Liver (tissue), 9 donors: ENCODE measurements around the gene CNTN3. TPM values are rescaled to one million over a fixed set of nuclear protein-coding genes. Genes with fewer than 3 reads are reported as not detected.

Experiments used
- DNase-seq: peaks from one replicate; pipeline ENCODE4 v3.0.0-alpha.2; 2017; ENCODE audit warnings: low spot score
- H3K27ac ChIP-seq, 2 donors: one replicate each; pipeline ENCODE4 v1.7.0; 2013; ENCODE audit warnings: inconsistent platforms in 2 of 2, low read length in 2 of 2, control low read depth in 1 of 2, low read depth in 1 of 2, mild to moderate bottlenecking in 1 of 2
- H3K27me3 ChIP-seq, 4 donors: one replicate each; pipeline versions ENCODE4 v1.6.1 to v1.7.0; 2013; ENCODE audit warnings: low read length in 3 of 4, inconsistent platforms in 1 of 4, mild to moderate bottlenecking in 1 of 4, moderate library complexity in 1 of 4; ENCODE audit not compliant: control insufficient read depth in 4 of 4, insufficient read depth in 4 of 4
- H3K36me3 ChIP-seq, 4 donors: one replicate each; pipeline versions ENCODE4 v1.6.1 to v1.7.0; 2013; ENCODE audit warnings: low read length in 3 of 4, mild to moderate bottlenecking in 3 of 4, low read depth in 1 of 4, moderate library complexity in 1 of 4; ENCODE audit not compliant: control insufficient read depth in 4 of 4, insufficient read depth in 3 of 4
- H3K4me1 ChIP-seq, 4 donors: one replicate each; pipeline versions ENCODE4 v1.6.1 to v1.7.0; 2013; ENCODE audit warnings: low read length in 3 of 4, mild to moderate bottlenecking in 3 of 4, moderate library complexity in 1 of 4; ENCODE audit not compliant: control insufficient read depth in 4 of 4, insufficient read depth in 4 of 4
- H3K4me3 ChIP-seq, 3 donors: one replicate each; pipeline versions ENCODE4 v1.6.1 to v1.7.0; 2013; ENCODE audit warnings: low read length in 3 of 3, control low read depth in 1 of 3, low read depth in 1 of 3, mild to moderate bottlenecking in 1 of 3
- H3K9ac ChIP-seq, 2 donors: one replicate each; pipeline ENCODE4 v1.7.0; 2013; ENCODE audit warnings: low read length in 2 of 2, mild to moderate bottlenecking in 2 of 2, moderate library complexity in 2 of 2, control low read depth in 1 of 2, low read depth in 1 of 2
- H3K9me3 ChIP-seq, 4 donors: one replicate each; pipeline versions ENCODE4 v1.6.1 to v1.7.0; 2013; ENCODE audit warnings: low read length in 3 of 4; ENCODE audit not compliant: control insufficient read depth in 4 of 4
- CTCF ChIP-seq: fragments of 150-350 bp; IDR thresholded peaks from 2 replicates; pipeline ENCODE4 v1.5.1; 2017; ENCODE audit warnings: improper control_type of control experiment, low read depth, low read length; ENCODE audit not compliant: missing input control
- EGR1 ChIP-seq, 2 donors: IDR thresholded peaks; 2 replicates each; pipeline ENCODE4 v1.6.1; 2016 to 2018; ENCODE audit warnings: antibody characterized with exemption in 2 of 2, low read depth in 2 of 2
- FOXA2 ChIP-seq: IDR thresholded peaks from 2 replicates; pipeline ENCODE4 v1.6.1; 2016; ENCODE audit warnings: antibody characterized with exemption
- GABPA ChIP-seq, 2 donors: IDR thresholded peaks in 1 of 2; conservative IDR thresholded peaks in 1 of 2; 2 replicates each; pipeline ENCODE4 v1.6.1; 2016; ENCODE audit warnings: antibody characterized with exemption in 2 of 2, mild to moderate bottlenecking in 1 of 2, moderate library complexity in 1 of 2
- HNF4A ChIP-seq, 2 donors: conservative IDR thresholded peaks; 2 replicates each; pipeline ENCODE4 v1.6.1; 2016; ENCODE audit warnings: antibody characterized with exemption in 2 of 2, mild to moderate bottlenecking in 2 of 2
- JUND ChIP-seq, 2 donors: IDR thresholded peaks; 2 replicates each; pipeline ENCODE4 v1.6.1; 2016; ENCODE audit warnings: antibody characterized with exemption in 2 of 2
- MAX ChIP-seq: IDR thresholded peaks from 2 replicates; pipeline ENCODE4 v1.6.1; 2016; ENCODE audit warnings: antibody characterized with exemption
- RAD21 ChIP-seq, 2 donors: IDR thresholded peaks; 2 replicates each; pipeline ENCODE4 v1.6.1; 2016; ENCODE audit warnings: antibody characterized with exemption in 2 of 2, mild to moderate bottlenecking in 2 of 2
- REST ChIP-seq: IDR thresholded peaks from 2 replicates; pipeline ENCODE4 v1.6.1; 2016; ENCODE audit warnings: antibody characterized with exemption, mild to moderate bottlenecking
- RXRA ChIP-seq, 2 donors: IDR thresholded peaks; 2 replicates each; pipeline ENCODE4 v1.6.1; 2017 to 2018; ENCODE audit warnings: antibody characterized with exemption in 2 of 2, mild to moderate bottlenecking in 1 of 2
- SP1 ChIP-seq: IDR thresholded peaks from 2 replicates; pipeline ENCODE4 v1.6.1; 2018; ENCODE audit warnings: antibody characterized with exemption, mild to moderate bottlenecking
- YY1 ChIP-seq: IDR thresholded peaks from 2 replicates; pipeline ENCODE4 v1.6.1; 2016; ENCODE audit warnings: antibody characterized with exemption, mild to moderate bottlenecking
- ZBTB33 ChIP-seq: IDR thresholded peaks from 2 replicates; pipeline ENCODE4 v1.6.1; 2016; ENCODE audit warnings: antibody characterized with exemption
- WGBS: extraction: QIAGEN DNeasy Blood & Tissue Kit; methylation state at CpG from one replicate; pipeline ENCODE4 v1.1.7; 2013; 5-methylcytosine and 5-hydroxymethylcytosine counted together
- polyA plus RNA-seq, 2 donors: library from polyadenylated mRNA; stranded (reverse) in 1 of 2; unstranded in 1 of 2; fragments of 200-250 nt in 1 of 2; fragments of >200 nt in 1 of 2; fragmentation: Nextera tagmentation in 1 of 2; extraction: Ambion mirVana in 1 of 2; gene quantifications; one replicate each; pipeline versions ENCODE4 v1.2.1 to v1.2.3, GENCODE V29; 2013 to 2015
- total RNA-seq, 2 donors: library from RNA; depleted of rRNA; stranded (reverse); fragments of >200 nt; gene quantifications; one replicate each; pipeline ENCODE4 v1.2.3, GENCODE V29; 2014
- donor health status: healthy.
- donor health status: healthy.
- donor health status: healthy.
- donor health status: healthy.
- donor health status: healthy.

The CNTN3 gene
- total and polyA plus RNA-seq, 4 donors = 0.09 to 1.0 (median 0.81) TPM

GRCh38 chr3:74642876-74643275 is 28.4 kb upstream of the CNTN3 start:
- Histone ChIP-seq H3K4me3 (no peak overlapping the region), H3K9me3 (no peaks in the 10 kb centered on the region), H3K27me3 (no peaks in the 10 kb centered on the region), H3K9ac (no peak overlapping the region), H3K27ac (peak overlapping the region in 1 of 2 donors; percentile 19), H3K4me1 (peaks cover 0 to 9% (median 0%) of the 10 kb centered on the region in 4 donors), H3K36me3 (no peaks in the 10 kb centered on the region)
- TF ChIP-seq CTCF (no peak), EGR1 (IDR thresholded peaks at IDR 0.05; ENCODE audit: low read depth in 2 of 2) (no peak)
- no peak for DNase-seq
- 91% methylated on average over 1 of the region's 1 CpG for WGBS

GRCh38 chr3:74640211-74640610 is 25.8 kb upstream of the CNTN3 start:
- Histone ChIP-seq H3K27me3 (no peaks in the 10 kb centered on the region), H3K4me3 (no peak overlapping the region), H3K36me3 (no peaks in the 10 kb centered on the region), H3K9me3 (no peaks in the 10 kb centered on the region), H3K27ac (no peak overlapping the region), H3K9ac (no peak overlapping the region), H3K4me1 (peaks cover 0 to 9% (median 0%) of the 10 kb centered on the region in 4 donors)
- no peak for TF ChIP-seq CTCF
- no peak for TF ChIP-seq REST
- no peak for TF ChIP-seq HNF4A (conservative IDR thresholded peaks at IDR 0.05)
- no peak for TF ChIP-seq SP1
- TF ChIP-seq MAX = no peak
- no peak for TF ChIP-seq ZBTB33
- TF ChIP-seq EGR1 (IDR thresholded peaks at IDR 0.05; ENCODE audit: low read depth in 2 of 2) = no peak
- no peak for TF ChIP-seq GABPA (IDR thresholded peaks at IDR 0.05 in 1 of 2, conservative IDR thresholded peaks at IDR 0.05 in 1 of 2)
- no peak for TF ChIP-seq RAD21 (IDR thresholded peaks at IDR 0.05)
- no peak for TF ChIP-seq FOXA2
- TF ChIP-seq RXRA (IDR thresholded peaks at IDR 0.05) = no peak
- TF ChIP-seq JUND (IDR thresholded peaks at IDR 0.05) = no peak
- no peak for TF ChIP-seq YY1
- no peak for DNase-seq
